NCI-H2081 treated with DMSO at 0.1 percent for 48 hours (cell line): ENCODE measurements around the gene RAB3D.
"Not testable (repeated sequence)": the region's sequence is repeated elsewhere in the genome, so short reads cannot be mapped to it uniquely, and the experiment has no call there.

Source experiments
- DNase-seq: peaks from one replicate; lab custom pipeline; 2025; lab: John Stamatoyannopoulos, UW

Gene RAB3D

GRCh38 chr19:11338121-11338520, 1.3 kb downstream of the RAB3D start:
- no peak for DNase-seq

- DNase-seq: no peak
Observed at GRCh38 chr19:11337080-11337479, 2.4 kb downstream of the RAB3D start.

GRCh38 chr19:11335449-11336146, 3.9 kb downstream of the RAB3D start:
- no peak for DNase-seq

GRCh38 chr19:11333838-11334237, 5.6 kb downstream of the RAB3D start:
- not testable (repeated sequence) for DNase-seq

GRCh38 chr19:11332822-11333221, 6.6 kb downstream of the RAB3D start:
- no peak for DNase-seq

- no peak for DNase-seq
Observed at GRCh38 chr19:11331502-11331901, 8.0 kb downstream of the RAB3D start.

- no peak for DNase-seq
Observed at GRCh38 chr19:11330127-11330526, 9.3 kb downstream of the RAB3D start.

GRCh38 chr19:11325544-11325943, 13.9 kb downstream of the RAB3D start:
- no peak for DNase-seq

GRCh38 chr19:11324748-11325389, 14.6 kb downstream of the RAB3D start:
- no peak for DNase-seq

GRCh38 chr19:11324079-11324661, 15.3 kb downstream of the RAB3D start:
- no peak for DNase-seq

GRCh38 chr19:11323601-11324078, 15.8 kb downstream of the RAB3D start:
- no peak for DNase-seq

- no peak for DNase-seq
Observed at GRCh38 chr19:11322269-11323024, 17.0 kb downstream of the RAB3D start.

GRCh38 chr19:11321191-11322126, 18.0 kb downstream of the RAB3D start:
- DNase-seq: no peak

- DNase-seq: not testable (repeated sequence)
Observed at GRCh38 chr19:11320278-11320995, 19.0 kb downstream of the RAB3D start.

GRCh38 chr19:11306337-11306736, 33.1 kb downstream of the RAB3D start:
- DNase-seq: no peak

GRCh38 chr19:11304936-11305335, 34.5 kb downstream of the RAB3D start:
- DNase-seq: no peak

GRCh38 chr19:11300811-11301120, 38.7 kb downstream of the RAB3D start:
- no peak for DNase-seq

GRCh38 chr19:11299946-11300810, 39.3 kb downstream of the RAB3D start:
- DNase-seq: no peak

GRCh38 chr19:11296264-11296663, 43.2 kb downstream of the RAB3D start:
- no peak for DNase-seq

GRCh38 chr19:11295665-11296245, 43.7 kb downstream of the RAB3D start, which contains the start of gene TSPAN16:
TSS of gene TSPAN16 (plus strand) at chr19:11296160. CDS start at chr19:11296298, 138 bp downstream.
- DNase-seq: no peak
